LNCAP (cell line): ENCODE results near the gene PDE2A.

Source experiments
- TF ChIP-seq, protein P1 (sequence below): fragments of 450-650 bp; IDR thresholded peaks from 2 replicates; pipeline ENCODE4 v1.5.1; 2017; ENCODE audit warnings: mild to moderate bottlenecking

PDE2A gene

DNA sequence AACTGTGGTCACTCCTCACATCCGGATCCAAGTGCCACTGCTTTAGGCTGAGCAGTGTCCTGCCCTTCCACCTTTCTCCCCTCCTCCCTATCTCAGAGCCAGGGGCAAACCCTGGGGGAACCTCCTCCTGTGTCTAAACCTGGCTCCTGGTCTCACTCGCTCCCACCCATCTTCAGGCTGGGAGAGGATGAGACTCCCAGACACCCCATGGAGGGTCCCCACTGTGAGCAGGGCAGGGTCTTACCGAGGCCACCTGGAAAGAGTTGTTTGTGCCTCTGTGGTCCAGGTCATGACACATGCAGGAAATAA lies 93.6 kb downstream of the PDE2A start:
- TF ChIP-seq, protein P1, sequence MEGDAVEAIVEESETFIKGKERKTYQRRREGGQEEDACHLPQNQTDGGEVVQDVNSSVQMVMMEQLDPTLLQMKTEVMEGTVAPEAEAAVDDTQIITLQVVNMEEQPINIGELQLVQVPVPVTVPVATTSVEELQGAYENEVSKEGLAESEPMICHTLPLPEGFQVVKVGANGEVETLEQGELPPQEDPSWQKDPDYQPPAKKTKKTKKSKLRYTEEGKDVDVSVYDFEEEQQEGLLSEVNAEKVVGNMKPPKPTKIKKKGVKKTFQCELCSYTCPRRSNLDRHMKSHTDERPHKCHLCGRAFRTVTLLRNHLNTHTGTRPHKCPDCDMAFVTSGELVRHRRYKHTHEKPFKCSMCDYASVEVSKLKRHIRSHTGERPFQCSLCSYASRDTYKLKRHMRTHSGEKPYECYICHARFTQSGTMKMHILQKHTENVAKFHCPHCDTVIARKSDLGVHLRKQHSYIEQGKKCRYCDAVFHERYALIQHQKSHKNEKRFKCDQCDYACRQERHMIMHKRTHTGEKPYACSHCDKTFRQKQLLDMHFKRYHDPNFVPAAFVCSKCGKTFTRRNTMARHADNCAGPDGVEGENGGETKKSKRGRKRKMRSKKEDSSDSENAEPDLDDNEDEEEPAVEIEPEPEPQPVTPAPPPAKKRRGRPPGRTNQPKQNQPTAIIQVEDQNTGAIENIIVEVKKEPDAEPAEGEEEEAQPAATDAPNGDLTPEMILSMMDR: no peak

DNA sequence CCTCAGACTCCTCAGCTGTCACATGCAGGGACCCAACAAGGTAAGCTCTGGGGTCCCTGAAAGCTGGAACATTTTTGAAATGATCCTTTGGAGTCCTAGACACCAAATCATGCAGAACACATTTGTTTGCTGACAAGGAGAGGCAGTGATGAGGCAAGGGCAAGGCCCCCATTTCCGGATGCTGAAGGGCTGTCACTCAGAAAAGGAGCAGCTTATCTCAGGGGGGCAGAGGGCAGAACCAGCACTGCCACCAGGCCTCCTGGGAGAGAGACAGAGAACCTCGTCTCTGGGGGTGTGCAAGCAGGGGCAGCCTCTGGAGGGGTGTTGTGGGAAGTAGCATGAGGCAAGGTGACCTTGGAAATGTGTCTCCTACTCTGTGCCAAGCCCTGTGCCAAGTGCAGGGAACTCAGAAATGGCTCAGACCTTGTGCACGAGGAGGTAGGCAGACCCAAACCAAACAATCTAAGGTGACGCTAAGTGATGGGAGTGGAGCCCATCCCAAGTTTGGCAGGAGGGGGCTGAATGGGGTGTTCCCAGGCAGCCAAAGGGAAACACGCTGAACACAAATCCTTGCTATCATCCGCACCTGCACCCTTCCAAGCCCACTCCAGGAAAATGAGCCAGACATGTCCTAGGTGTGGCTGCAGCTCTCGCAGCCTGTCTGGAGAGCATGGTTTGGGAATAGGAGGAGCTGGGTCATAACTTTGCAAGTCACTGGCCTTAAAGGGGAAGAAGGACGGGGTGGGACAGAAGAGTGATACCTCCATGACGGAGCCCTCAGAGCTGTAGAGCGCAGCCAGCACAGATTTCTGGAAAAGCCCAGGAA lies 94.2 kb downstream of the PDE2A start:
- TF ChIP-seq, protein P1: no peak

DNA sequence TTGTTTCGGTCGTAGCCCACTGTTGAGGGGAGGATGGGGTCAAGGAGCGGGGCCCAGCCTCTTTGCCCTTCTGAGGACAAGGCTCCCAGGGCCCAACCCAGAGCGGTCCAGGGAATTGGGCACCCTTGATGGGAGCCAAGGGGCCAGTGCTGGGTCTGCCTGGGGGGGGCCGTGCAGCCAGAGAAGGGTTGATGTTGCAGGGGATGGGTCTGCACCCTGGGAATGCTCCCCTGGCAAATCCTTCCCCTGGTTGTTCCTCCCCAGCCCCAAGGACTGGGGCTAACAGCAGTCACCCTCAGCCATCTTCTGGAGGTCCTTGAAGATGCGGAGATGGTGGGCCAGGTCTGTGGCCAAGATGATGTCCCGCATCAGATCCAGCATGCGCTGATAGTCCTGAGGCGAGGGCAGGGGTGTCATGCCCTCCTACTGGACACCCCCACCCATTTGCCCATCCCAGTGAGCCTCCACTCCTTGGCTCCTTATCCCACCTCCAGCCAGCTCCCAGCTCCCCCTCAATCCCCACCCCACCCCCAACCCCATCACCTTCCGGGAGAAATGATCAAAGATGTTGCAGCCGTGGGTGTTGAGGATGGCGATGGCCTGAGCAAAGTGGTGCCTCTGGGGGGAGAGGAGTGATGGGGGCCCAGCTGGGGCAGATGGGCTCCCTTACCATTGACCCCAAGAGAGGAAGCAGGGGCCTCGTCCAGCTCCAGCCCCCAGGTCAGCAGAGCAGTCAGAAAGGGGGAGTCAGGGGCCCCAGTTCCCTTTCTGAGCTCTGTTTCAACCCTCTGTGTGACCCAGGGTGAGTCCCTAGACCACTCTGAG lies 95.0 kb downstream of the PDE2A start:
- TF ChIP-seq, protein P1: no peak

DNA sequence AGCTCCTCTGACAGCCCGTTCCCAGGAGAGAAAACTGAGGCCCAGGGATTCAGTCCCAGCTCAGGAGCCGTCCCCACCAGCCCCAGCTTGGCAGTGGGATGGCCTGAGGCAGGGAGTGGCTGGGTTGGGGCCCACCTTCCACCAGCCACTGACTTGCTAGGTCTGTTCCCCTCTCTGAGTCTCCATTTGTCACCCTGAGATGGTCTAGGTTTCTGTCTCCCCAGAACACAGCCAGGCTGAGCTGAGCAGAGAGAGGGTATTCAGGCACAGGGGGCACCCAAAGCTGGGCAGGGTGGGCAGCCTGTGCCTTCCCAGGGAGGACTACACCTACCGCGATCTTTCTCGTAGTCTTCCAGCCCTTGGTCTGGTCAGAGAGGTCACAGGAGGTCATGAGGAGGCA lies 95.7 kb downstream of the PDE2A start:
- TF ChIP-seq, protein P1: no peak

DNA sequence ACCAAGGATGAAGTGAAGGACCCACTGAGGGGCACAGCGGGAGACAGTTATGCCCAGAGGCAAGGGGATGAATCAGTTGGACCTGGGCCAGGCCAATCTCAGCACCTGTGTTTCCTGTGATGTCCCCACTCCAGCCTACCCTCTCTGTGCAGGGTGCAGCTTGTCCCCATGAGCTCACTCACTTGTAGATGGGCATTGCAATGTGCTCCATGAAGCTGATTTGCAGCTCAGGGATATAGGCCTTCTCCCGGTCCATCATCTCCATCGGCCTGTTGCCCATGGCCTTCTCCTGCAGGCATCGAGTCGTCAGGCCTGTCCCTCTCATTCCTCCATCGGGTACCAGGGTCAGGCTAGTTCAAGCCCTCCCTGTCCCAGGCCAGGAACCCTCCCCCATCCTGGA lies 96.2 kb downstream of the PDE2A start:
- TF ChIP-seq, protein P1: no peak

DNA sequence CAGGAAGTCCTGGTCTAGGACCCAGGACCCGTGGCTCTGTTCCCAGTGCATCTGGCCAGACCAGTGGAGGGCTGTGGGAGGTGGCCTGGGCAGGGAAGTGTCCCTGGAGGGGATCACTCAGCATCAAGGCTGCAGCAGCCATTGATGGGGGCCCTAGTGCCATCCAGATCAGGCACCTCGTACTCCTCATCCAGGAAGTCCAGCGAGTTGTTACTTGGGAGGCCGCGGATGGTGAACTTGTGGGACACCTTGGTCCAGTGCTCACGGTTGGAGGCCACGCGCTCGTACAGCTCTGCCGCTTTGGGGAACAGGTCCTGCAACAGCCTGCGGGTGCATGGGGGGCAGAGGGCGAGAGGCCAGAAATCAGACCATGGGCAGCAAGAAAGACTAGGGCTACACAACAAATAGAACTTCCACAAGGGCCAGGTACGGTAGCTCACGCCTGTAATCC lies 96.9 kb downstream of the PDE2A start:
- TF ChIP-seq, protein P1: no peak

DNA sequence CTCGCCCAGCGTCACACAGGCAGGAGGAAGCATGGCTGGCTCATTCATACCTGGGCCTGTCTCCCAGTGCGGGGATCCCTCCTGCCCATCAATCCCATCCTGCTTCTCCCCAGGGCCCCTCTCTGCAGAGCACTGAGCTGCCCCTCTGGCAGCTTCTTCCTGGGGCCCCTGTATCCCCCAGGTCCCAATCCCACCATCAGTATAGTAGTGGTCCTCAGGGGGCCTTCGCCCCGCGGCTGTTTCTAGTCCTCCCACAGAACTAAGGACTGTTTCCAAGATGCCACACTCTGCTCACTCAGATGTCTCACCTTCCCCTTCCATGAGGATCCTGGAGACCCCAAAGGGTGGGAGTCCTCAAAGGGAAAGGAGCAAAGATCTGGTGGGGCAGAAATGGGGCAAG lies 97.6 kb downstream of the PDE2A start:
- TF ChIP-seq, protein P1: no peak
